NT2/D1 (cell line): Measurements from ENCODE around the gene REG3G.

Source experiments
- YY1 ChIP-seq: IDR thresholded peaks from 2 replicates; pipeline ENCODE4 v1.6.1; 2011; ENCODE audit not compliant: insufficient read length, insufficient read depth
- ZNF274 ChIP-seq: IDR thresholded peaks from 2 replicates; pipeline ENCODE4 v1.6.1; 2011; ENCODE audit warnings: mild to moderate bottlenecking, low read depth, low read length

DNA sequence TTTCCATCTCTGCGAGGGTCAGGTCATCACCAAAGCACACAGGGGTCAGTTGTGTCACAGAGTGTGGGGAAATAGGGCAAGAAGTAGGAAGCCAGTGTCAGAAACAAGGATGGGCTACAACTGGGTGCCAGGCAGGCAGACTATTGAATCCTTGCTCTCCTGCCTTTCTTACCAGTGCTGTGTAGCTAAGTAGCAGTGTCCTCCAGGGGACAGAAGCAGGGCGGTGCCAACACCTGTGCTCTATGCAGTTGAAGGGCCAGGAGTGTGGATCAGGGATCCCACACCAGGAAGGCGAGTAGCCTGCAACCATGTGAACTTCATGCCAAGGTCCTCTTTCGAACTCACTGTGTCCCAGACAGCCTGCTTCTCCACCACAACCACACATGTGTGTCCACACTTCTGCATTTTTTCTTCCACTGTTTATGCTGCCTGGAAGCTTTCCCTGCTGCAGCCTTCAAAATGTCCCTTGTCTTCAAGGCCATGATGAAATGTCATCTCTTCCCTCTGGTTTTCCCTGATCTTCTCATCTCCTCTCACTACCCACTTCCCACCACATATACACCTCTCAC lies 25.4 kb upstream of the REG3G start:
- TF ChIP-seq ZNF274 (no peak), YY1 (no peak)
